Esophagus squamous epithelium (tissue), 4 donors: ENCODE results near the gene GDI2.

ENCODE experiments used
- CTCF ChIP-seq, 6 experiments: fragments of 450-650 bp in 4 of 6; fragments of 200-600 bp in 2 of 6; sonication (generic) in 2 of 6; IDR thresholded peaks; one replicate each; pipeline ENCODE4 v1.5.1; 2016 to 2019; ENCODE audit warnings: antibody characterized with exemption in 6 of 6, mild to moderate bottlenecking in 4 of 6, moderate library complexity in 4 of 6
- POLR2A ChIP-seq, 4 donors: fragments of 450-650 bp; IDR thresholded peaks; one replicate each; pipeline ENCODE4 v1.6.1; 2017; ENCODE audit warnings: antibody characterized with exemption in 4 of 4, mild to moderate bottlenecking in 4 of 4, moderate library complexity in 3 of 4

DNA sequence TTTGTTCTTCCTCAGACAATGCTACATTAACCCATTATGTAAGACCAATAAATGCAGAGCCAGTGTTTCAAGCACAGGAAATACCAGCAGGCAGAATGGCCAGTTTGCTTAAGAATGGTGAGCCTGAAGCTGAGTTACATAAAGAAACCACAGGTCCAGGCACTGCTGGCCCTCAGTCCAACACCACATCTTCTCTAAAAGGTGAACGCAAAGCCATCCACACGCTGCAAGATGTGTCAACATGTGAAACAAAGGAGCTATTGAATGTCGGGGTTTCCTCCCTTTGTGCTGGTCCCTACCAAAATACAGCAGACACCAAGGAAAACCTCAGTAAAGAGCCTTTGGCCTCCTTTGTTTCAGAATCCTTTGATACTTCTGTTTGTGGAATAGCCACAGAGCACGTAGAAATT lies 64.8 kb downstream of the GDI2 start:
- TF ChIP-seq CTCF (IDR thresholded peaks at IDR 0.05), result no peak
- no peak for TF ChIP-seq POLR2A (IDR thresholded peaks at IDR 0.05)
